Amniotic epithelial cell (primary cell): Measurements from ENCODE around the gene ACOD1.
"Not testable (repeated sequence)": the region's sequence is repeated elsewhere in the genome, so short reads cannot be mapped to it uniquely, and the experiment has no call there.

Experiments used
- DNase-seq: peaks from one replicate; pipeline ENCODE4 v3.0.0-alpha.2; 2010; ENCODE audit warnings: low read depth

The ACOD1 gene

GRCh38 chr13:76948149-76948548, at the start of gene ACOD1:
ACOD1 (plus strand) TSS chr13:76948511; CDS start chr13:76948559, 48 bp downstream.
- DNase-seq = no peak

DNA sequence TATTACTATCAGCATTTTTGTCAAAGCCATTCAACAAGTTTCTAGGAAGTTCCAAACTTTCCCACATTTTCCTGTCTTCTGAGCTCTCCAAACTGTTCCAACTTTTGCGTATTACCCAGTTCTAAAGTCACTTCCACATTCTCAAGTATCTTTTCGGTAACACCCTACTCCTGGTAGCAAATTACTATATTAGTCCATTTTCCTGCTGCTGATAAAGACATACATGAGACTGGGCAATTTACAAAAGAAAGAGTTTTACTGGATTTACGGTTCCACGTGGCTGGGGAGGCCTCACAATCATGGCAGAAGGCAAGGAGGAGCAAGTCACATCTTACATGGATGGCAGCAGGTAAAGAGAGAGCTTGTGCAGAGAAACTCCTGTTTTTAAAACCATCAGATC, 49.2 kb upstream of the ACOD1 start:
- DNase-seq = not testable (repeated sequence)

DNA sequence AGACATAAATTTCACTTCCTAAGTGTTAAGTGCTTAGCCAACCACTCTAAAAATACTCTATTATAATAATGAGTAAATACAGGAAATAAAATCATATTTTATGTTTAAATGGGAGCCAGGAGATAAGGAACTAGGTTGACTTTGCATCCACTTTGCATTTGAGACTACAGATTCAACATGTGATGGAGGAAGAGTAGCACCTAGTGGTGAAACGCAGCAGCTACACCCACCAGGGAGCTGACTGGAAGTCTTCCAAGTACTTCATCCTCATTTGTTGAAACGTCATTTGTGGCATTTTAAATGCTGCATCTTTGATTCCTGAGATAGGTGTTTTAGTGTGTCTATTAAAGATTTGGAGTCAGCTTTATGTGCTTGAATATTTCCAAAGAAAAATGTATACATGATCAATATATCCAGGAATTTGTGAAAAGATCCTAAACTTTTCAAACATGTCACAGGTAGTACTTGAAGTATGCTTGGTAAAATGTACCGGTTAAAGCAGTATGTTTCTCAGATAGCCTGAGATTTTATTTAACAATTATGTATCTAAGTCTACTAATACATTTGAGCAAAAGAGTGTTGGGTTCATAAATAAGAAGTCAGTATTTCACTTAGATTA, 44.7 kb upstream of the ACOD1 start:
- peak; percentile 80 for DNase-seq

DNA sequence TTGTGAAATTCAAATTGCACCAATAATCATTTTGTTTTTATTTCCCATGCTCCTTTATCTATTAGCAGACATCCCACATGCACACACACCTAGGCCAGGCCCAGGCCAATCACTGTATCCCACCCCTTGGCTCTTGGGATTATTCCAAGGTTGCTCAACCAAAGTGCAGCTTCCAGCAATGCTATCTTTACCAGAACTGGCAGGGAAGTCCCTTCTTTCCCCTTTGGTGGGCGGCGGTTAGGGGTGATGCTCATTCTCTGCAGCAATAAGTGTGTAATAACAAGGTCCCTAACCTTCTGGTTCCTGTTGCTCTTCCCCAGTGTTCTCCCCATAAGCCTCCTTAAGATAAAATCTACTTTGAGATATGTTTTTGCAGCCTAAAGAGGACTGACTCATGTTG, 43.8 kb upstream of the ACOD1 start:
- peak; percentile 22 for DNase-seq

- DNase-seq = no peak
These were observed 35.8 kb upstream of the ACOD1 start for GRCh38 chr13:76912476-76912875.

- DNase-seq = no peak
These were observed 34.4 kb upstream of the ACOD1 start for GRCh38 chr13:76913898-76914297.

DNA sequence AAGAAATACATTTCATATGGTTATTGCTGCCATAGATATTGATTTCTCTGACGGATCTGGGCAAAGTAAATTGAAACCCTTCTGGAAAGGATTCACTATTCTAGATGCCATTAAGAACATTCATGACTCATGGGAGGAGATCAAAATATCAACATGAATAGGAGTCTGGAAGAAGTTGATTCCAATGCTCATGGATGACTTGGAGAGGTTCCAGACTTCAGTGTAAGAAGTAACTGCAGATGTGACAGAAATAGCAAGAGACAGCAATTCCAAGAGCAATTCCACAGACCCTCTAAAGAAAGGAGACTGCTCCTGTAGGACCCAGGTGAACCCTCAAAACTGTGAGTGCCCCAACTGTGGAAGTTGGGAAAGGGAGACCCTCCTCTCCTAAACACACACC, 31.2 kb upstream of the ACOD1 start:
- no peak for DNase-seq

DNA sequence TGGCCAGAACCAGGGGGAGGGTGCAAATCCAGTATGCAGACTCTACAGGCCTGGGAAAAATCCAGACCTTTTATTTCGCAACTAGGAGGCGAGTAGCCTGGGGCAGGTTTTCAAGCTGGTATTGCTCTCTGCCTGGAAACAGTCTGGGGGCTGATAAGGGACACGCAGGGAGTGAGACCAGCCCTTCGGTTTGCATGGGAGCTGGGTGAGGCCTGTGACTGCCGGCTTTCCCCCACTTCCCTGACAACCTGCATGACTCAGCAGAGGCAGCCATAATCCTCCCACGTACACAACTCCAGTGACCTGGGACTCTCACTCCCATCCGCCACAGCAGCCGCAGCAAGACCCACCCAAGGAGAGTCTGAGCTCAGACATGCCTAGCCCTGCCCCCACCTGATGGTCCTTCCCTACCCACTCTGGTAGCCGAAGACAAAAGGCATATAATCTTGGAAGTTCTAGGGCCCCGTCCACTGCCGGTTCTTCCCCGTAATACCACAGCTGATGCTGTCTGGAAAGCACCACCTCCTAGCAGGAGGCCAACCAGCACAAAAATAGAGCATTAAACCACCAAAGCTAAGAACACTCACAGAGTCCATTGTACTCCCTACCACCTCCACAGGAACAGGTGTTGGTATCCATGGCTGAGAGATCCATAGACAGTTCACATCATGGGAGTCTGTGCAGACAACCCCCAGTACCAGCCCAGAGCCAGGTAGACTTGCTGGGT, 30.4 kb upstream of the ACOD1 start:
- DNase-seq = peak; percentile 89

DNA sequence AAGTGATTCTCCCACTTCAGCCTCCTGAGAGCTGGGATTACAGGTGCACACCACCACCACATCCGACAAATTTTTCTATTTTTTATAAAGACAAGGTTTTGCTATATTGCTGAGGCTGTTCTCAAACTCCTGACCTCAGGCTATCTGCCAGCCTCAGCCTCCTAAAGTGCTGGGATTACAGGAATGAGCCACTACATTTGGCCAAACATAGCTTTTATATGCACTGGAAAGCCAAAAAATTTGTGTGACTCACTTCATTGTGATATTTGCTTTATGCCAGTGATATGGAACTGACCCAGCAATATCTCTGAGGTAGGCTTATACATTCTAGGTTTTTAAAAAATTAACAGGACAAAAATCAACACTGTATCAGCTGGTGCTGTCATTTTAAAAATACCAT, 26.8 kb upstream of the ACOD1 start:
- no peak for DNase-seq

- no peak for DNase-seq
These were observed 23.2 kb upstream of the ACOD1 start for GRCh38 chr13:76925115-76925514.

DNA sequence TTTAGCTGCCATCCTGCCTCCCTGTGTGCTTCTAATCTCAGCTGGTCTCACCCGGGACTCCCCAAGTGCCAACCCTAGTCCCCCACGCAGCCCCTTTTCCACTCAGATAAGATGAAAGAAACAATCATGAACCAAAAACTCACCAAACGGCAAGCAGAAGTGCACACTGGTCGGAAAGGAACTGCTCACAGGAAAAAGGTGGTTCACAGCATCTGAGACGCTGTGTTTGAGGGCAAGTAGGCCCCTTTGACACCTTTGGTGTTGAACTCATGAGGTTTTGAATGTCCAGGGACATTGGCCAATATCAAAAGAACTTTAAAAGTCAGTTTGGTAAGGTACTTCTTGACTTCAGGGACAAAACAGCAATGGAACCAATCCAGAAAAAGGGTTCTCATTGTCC, 20.4 kb upstream of the ACOD1 start:
- no peak for DNase-seq

- no peak for DNase-seq
These were observed 19.9 kb upstream of the ACOD1 start for GRCh38 chr13:76928456-76928855.

DNA sequence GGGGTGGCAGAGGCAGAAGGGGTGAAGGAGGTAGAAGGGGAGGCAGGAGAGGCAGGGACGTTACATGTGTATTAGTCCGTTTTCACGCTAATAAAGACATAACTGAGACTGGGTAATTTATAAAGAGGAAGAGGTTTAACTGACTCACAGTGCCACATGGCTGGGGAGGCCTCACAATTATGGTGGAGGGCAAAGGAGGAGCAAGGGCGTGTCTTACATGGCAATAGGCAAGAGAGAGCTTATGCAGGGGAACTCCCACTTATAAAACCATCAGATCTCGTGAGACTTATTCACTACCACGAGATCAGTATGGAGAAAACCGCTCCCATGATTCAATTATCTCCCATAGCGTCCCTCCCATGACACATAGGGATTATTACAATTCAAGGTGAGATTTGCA, 19.0 kb upstream of the ACOD1 start:
- no peak for DNase-seq

- no peak for DNase-seq
These were observed 18.4 kb upstream of the ACOD1 start for GRCh38 chr13:76929851-76930374.

- DNase-seq = no peak
These were observed 16.2 kb upstream of the ACOD1 start for GRCh38 chr13:76932076-76932475.

- no peak for DNase-seq
These were observed 13.6 kb upstream of the ACOD1 start for GRCh38 chr13:76934671-76935070.

- DNase-seq = peak; percentile 55
These were observed 11.5 kb upstream of the ACOD1 start for GRCh38 chr13:76936763-76937162.

DNA sequence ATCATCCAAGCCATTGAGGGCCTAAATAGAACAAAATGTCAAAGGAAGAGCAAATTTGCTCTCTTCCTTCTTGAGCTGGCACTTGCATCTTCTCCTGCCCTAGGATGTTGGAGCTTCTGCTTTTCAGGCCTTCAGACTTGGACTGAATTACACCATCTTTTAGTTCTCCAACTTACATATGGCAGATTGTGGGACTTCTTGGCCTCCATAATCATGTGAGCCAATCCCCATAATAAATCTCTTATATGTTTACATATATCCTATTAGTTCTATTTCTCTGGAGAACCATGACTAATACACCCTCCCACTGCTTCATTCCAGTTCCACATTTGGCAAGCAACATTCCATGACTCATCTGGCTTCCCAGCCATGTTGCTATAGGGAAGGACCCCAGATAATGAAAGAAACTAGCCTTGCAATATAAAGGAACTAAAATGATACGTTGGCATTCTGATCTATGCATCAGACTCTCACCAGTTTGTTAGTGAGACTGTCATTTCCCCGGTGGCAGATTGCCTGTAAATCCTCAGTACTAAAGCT, 11.0 kb upstream of the ACOD1 start:
- DNase-seq = peak; percentile 97

GRCh38 chr13:76939215-76939614, 9.1 kb upstream of the ACOD1 start:
- peak; percentile 43 for DNase-seq

DNA sequence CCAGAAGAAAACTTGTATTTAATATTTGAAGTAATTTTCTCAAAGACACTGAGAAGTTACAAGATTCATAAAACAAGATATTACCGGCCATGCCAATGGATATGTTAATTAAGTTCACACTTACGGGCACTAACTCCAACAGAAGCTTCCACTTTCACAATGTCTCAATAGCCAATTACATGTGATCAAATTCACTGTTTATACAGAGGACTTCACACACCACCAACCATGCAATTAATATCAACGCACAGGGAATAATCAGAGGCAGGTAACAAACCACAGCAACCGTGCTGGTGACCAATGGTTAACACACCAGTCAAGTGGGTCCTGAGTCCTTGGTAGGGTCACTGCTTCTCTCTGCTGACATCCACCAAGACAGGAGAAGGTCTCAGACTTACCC, 5.9 kb upstream of the ACOD1 start:
- no peak for DNase-seq

DNA sequence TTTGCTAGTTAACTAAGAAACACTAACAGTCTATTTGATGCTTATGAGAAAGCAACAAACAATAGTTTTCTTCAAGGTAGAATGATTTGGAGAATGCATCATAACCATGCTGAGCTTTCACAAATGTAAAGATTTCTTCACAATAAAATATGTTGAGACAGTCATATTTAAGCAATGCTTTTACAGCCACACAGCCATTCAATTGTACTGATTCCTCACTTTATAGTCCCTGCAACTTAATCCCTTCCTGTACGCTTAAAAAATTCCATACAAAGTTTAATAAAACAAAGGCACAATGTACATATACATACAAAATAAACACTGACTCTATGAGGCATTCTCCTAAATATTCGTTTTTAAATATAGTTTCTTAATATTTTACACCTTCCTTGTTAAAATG, 4.7 kb upstream of the ACOD1 start:
- DNase-seq = no peak

- peak; percentile 77 for DNase-seq
These were observed 3.9 kb upstream of the ACOD1 start for GRCh38 chr13:76944456-76944855.

DNA sequence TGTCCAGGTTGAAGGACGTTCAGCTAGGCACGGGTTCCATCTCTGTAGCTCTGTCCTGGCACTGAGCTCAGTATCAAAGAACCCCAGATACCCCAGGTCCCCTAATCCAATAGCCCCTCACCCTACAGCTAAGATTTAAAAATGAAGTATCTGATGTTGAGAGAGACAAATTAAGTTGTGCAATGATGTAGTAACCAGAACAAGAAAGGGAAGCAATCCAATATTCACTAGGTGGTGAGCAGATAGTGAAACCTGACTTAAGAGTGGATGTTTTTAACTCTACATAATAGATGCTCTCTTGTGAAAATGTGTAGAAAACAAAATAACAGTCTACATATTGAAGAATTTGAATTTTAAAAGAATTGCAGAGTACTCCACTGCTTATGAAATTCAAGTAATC, 1.8 kb downstream of the ACOD1 start:
- no peak for DNase-seq
